HepG2 (cell line): ENCODE results near the gene PRKCZ. TPM values are rescaled to one million over a fixed set of nuclear protein-coding genes. Genes with fewer than 3 reads are reported as not detected.

Experiments
- CREM ChIP-seq, 2 experiments: sonication (generic) in 1 of 2; formaldehyde crosslinking in 1 of 2; IDR thresholded peaks; 2 replicates each; pipeline versions ENCODE4 v1.4.0 to v1.6.1; 2016 to 2020; ENCODE audit warnings: antibody characterized with exemption in 1 of 2, mild to moderate bottlenecking in 1 of 2, missing genetic modification reagents in 1 of 2
- GATA4 ChIP-seq: sonication (generic); IDR thresholded peaks from 2 replicates; pipeline ENCODE4 v1.6.1; 2016; ENCODE audit warnings: antibody characterized with exemption, low read depth, borderline replicate concordance
- MAFF ChIP-seq: IDR thresholded peaks from 2 replicates; pipeline ENCODE4 v1.6.1; 2011; ENCODE audit warnings: low read depth, low read length, improper control_type of control experiment
- NR2F6 ChIP-seq, 2 experiments: IDR thresholded peaks; 2 replicates each; pipeline ENCODE4 v1.6.1; 2016; ENCODE audit warnings: antibody characterized with exemption in 1 of 2, mild to moderate bottlenecking in 1 of 2
- PAF1 ChIP-seq: IDR thresholded peaks from 2 replicates; pipeline ENCODE4 v1.6.1; 2016; ENCODE audit warnings: missing genetic modification reagents, missing compliant biosample characterization
- YEATS2 ChIP-seq: sonication (generic); formaldehyde crosslinking; IDR thresholded peaks from 2 replicates; pipeline ENCODE4 v1.4.0; 2020; ENCODE audit warnings: missing genetic modification reagents, borderline replicate concordance
- ZFAT ChIP-seq: sonication (generic); formaldehyde crosslinking; conservative IDR thresholded peaks from 2 replicates; pipeline ENCODE4 v1.8.1; 2023; ENCODE audit warnings: missing genetic modification reagents, inconsistent platforms
- ZNF441 ChIP-seq: sonication (generic); formaldehyde crosslinking; IDR thresholded peaks from 2 replicates; pipeline ENCODE4 v1.7.0; 2021; ENCODE audit warnings: missing genetic modification reagents, borderline replicate concordance
- ZNF678 ChIP-seq: sonication (generic); formaldehyde crosslinking; IDR thresholded peaks from 2 replicates; pipeline ENCODE4 v1.4.0; 2020; ENCODE audit warnings: mild to moderate bottlenecking, missing genetic modification reagents
- ZNF879 ChIP-seq: sonication (generic); formaldehyde crosslinking; IDR thresholded peaks from 2 replicates; pipeline ENCODE4 v1.8.1; 2023; ENCODE audit warnings: missing genetic modification reagents
- polyA plus RNA-seq, 8 experiments: library from polyadenylated mRNA; depleted of rRNA in 3 of 8; stranded (reverse) in 7 of 8; unstranded in 1 of 8; fragments of >200 nt; fragmentation: Illumina TruSeq in 4 of 8; extraction: Trizol in 4 of 8; gene quantifications; 2 replicates each; pipeline versions ENCODE4 v1.2.1 to v1.2.3, GENCODE V29; 2011 to 2016; ENCODE audit warnings: low read depth in 4 of 8, missing spikeins in 1 of 8, mixed read lengths in 1 of 8; ENCODE audit not compliant: insufficient read depth in 1 of 8
- total RNA-seq, 5 experiments: library from RNA; depleted of rRNA; stranded (reverse); fragments of >200 nt; fragmentation: Illumina TruSeq; extraction: Trizol; gene quantifications; 2 replicates each; pipeline ENCODE4 v1.2.3, GENCODE V29; 2016; ENCODE audit warnings: low read depth in 1 of 5
- TF ChIP-seq, protein P1 (sequence below): sonication (generic); formaldehyde crosslinking; IDR thresholded peaks from 2 replicates; pipeline ENCODE4 v1.4.0; 2020; ENCODE audit warnings: mild to moderate bottlenecking, missing genetic modification reagents
- TF ChIP-seq, protein P2 (sequence below): sonication (generic); formaldehyde crosslinking; IDR thresholded peaks from 2 replicates; pipeline ENCODE4 v1.4.0; 2020; ENCODE audit warnings: missing genetic modification reagents, borderline replicate concordance
- TF ChIP-seq, protein P3 (sequence below): sonication (generic); formaldehyde crosslinking; conservative IDR thresholded peaks from 2 replicates; pipeline ENCODE4 v1.8.1; 2023; ENCODE audit warnings: missing genetic modification reagents
- TF ChIP-seq, protein P4 (sequence below): sonication (generic); formaldehyde crosslinking; conservative IDR thresholded peaks from 2 replicates; pipeline ENCODE4 v1.5.0; 2020; ENCODE audit warnings: missing genetic modification reagents
- TF ChIP-seq, protein P5 (sequence below), 2 experiments: sonication (generic) in 1 of 2; formaldehyde crosslinking in 1 of 2; IDR thresholded peaks; 2 replicates each; pipeline versions ENCODE4 v1.4.0 to v1.6.1; 2018 to 2020; ENCODE audit warnings: missing genetic modification reagents in 2 of 2, borderline replicate concordance in 1 of 2, low read depth in 1 of 2, mild to moderate bottlenecking in 1 of 2, missing biosample characterization in 1 of 2

Gene PRKCZ
- total and polyA plus RNA-seq, 2 of the 13 experiments (the other 11 are each of a cell fraction or from before 2014, with no cell fraction given): 34.7 to 85.2 TPM

DNA sequence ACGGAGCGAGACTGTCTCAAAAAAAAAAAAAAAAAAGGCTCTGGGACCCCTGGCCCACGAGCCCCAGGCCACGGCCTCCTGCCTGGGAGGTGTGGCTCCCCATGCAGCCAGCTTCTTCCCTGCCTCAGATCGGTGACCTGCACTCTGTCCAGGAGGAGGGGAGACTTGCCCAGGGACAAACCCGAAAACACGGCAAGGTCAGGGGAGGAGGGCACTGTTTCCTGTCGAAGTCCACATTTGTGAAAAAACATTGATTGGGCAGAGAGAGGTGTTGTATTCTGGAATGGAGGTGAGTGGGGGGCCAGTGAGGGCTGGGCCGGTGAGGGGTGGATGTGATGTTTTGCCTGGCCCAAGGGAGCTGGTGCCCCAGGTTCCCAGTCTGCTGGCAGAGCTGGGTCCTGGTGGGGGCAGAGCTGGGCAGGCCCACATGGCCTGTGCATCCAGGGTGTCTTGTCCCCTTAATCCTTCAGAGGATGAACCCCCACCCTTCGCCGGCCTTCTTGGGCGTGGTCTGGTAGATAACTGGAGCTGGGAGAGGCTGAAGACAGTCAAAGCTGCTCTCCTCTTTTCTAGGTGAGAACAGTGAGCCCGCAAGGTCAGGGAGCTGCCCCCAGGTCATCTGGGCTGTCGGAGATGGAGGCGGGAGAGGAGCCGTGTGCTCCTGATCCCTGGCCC lies 156.7 kb downstream of the PRKCZ start (continued):
- TF ChIP-seq ZNF879: 0 out of 2 replicates have a peak, but pooled peaks have one; percentile 12
- TF ChIP-seq, protein P1, sequence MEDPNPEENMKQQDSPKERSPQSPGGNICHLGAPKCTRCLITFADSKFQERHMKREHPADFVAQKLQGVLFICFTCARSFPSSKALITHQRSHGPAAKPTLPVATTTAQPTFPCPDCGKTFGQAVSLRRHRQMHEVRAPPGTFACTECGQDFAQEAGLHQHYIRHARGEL (CRISPR knock-in tag): 0 out of 2 replicates have a peak, but pooled peaks have one; percentile 49
- TF ChIP-seq, protein P2, sequence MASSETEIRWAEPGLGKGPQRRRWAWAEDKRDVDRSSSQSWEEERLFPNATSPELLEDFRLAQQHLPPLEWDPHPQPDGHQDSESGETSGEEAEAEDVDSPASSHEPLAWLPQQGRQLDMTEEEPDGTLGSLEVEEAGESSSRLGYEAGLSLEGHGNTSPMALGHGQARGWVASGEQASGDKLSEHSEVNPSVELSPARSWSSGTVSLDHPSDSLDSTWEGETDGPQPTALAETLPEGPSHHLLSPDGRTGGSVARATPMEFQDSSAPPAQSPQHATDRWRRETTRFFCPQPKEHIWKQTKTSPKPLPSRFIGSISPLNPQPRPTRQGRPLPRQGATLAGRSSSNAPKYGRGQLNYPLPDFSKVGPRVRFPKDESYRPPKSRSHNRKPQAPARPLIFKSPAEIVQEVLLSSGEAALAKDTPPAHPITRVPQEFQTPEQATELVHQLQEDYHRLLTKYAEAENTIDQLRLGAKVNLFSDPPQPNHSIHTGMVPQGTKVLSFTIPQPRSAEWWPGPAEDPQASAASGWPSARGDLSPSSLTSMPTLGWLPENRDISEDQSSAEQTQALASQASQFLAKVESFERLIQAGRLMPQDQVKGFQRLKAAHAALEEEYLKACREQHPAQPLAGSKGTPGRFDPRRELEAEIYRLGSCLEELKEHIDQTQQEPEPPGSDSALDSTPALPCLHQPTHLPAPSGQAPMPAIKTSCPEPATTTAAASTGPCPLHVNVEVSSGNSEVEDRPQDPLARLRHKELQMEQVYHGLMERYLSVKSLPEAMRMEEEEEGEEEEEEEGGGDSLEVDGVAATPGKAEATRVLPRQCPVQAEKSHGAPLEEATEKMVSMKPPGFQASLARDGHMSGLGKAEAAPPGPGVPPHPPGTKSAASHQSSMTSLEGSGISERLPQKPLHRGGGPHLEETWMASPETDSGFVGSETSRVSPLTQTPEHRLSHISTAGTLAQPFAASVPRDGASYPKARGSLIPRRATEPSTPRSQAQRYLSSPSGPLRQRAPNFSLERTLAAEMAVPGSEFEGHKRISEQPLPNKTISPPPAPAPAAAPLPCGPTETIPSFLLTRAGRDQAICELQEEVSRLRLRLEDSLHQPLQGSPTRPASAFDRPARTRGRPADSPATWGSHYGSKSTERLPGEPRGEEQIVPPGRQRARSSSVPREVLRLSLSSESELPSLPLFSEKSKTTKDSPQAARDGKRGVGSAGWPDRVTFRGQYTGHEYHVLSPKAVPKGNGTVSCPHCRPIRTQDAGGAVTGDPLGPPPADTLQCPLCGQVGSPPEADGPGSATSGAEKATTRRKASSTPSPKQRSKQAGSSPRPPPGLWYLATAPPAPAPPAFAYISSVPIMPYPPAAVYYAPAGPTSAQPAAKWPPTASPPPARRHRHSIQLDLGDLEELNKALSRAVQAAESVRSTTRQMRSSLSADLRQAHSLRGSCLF: no peak
- TF ChIP-seq, protein P3, sequence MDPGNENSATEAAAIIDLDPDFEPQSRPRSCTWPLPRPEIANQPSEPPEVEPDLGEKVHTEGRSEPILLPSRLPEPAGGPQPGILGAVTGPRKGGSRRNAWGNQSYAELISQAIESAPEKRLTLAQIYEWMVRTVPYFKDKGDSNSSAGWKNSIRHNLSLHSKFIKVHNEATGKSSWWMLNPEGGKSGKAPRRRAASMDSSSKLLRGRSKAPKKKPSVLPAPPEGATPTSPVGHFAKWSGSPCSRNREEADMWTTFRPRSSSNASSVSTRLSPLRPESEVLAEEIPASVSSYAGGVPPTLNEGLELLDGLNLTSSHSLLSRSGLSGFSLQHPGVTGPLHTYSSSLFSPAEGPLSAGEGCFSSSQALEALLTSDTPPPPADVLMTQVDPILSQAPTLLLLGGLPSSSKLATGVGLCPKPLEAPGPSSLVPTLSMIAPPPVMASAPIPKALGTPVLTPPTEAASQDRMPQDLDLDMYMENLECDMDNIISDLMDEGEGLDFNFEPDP (CRISPR knock-in tag): no peak
- no peak for TF ChIP-seq PAF1 (CRISPR knock-in tag)
- no peak for TF ChIP-seq ZNF441 (CRISPR knock-in tag)
- TF ChIP-seq ZFAT (CRISPR knock-in tag): no peak
- no peak for TF ChIP-seq ZNF678
- TF ChIP-seq, protein P4, sequence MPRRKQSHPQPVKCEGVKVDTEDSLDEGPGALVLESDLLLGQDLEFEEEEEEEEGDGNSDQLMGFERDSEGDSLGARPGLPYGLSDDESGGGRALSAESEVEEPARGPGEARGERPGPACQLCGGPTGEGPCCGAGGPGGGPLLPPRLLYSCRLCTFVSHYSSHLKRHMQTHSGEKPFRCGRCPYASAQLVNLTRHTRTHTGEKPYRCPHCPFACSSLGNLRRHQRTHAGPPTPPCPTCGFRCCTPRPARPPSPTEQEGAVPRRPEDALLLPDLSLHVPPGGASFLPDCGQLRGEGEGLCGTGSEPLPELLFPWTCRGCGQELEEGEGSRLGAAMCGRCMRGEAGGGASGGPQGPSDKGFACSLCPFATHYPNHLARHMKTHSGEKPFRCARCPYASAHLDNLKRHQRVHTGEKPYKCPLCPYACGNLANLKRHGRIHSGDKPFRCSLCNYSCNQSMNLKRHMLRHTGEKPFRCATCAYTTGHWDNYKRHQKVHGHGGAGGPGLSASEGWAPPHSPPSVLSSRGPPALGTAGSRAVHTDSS: 0 out of 2 replicates have a peak, but pooled peaks have one; percentile 19
- TF ChIP-seq, protein P5, sequence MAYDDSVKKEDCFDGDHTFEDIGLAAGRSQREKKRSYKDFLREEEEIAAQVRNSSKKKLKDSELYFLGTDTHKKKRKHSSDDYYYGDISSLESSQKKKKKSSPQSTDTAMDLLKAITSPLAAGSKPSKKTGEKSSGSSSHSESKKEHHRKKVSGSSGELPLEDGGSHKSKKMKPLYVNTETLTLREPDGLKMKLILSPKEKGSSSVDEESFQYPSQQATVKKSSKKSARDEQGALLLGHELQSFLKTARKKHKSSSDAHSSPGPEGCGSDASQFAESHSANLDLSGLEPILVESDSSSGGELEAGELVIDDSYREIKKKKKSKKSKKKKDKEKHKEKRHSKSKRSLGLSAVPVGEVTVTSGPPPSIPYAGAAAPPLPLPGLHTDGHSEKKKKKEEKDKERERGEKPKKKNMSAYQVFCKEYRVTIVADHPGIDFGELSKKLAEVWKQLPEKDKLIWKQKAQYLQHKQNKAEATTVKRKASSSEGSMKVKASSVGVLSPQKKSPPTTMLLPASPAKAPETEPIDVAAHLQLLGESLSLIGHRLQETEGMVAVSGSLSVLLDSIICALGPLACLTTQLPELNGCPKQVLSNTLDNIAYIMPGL (CRISPR knock-in tag; IDR thresholded peaks at IDR 0.05; ENCODE audit: borderline replicate concordance in 1 of 2, low read depth in 1 of 2): 0 out of 4 replicates have a peak, but pooled peaks of 1 of the 2 experiments have one; percentile 7
- no peak for TF ChIP-seq NR2F6 (IDR thresholded peaks at IDR 0.05)
- peak; percentile 70; the same call in 1 of the 2 replicates for TF ChIP-seq NR2F6 (CRISPR knock-in tag; IDR thresholded peaks at IDR 0.05)
- TF ChIP-seq CREM (IDR thresholded peaks at IDR 0.05): no peak
- no peak for TF ChIP-seq CREM (CRISPR knock-in tag; IDR thresholded peaks at IDR 0.05)
- TF ChIP-seq YEATS2 (CRISPR knock-in tag): 0 out of 2 replicates have a peak, but pooled peaks have one; percentile 38
- no peak for TF ChIP-seq GATA4
- TF ChIP-seq MAFF: no peak
